Measurements from ENCODE around the gene RPS19BP1.

GRCh38 chr22:39510529-39511149 is 21.9 kb downstream of the RPS19BP1 start:
- no peak for TF ChIP-seq CTCF (IDR thresholded peaks at IDR 0.05; ENCODE audit: poor library complexity)
- no peak for TF ChIP-seq EZH2 (IDR thresholded peaks at IDR 0.05; ENCODE audit: borderline replicate concordance)

Measured in hepatocyte (in vitro differentiated cells).